Right renal cortex interstitium (tissue), 3 donors: ENCODE measurements around the gene SBDS. TPM values are rescaled to one million over a fixed set of nuclear protein-coding genes. Genes with fewer than 3 reads are reported as not detected.

ENCODE experiments used
- DNase-seq, 3 donors: peaks; one replicate each; pipeline ENCODE4 v3.0.0-alpha.2; 2013; ENCODE audit warnings: low read depth in 3 of 3, low spot score in 2 of 3
- polyA plus RNA-seq, 3 donors: library from polyadenylated mRNA; unstranded; fragments of 120-200 nt; gene quantifications; one replicate each; pipeline ENCODE4 v1.2.1, GENCODE V29; 2013; ENCODE audit not compliant: insufficient read length in 3 of 3

The SBDS gene
- polyA plus RNA-seq, 3 donors = 137 to 146 (median 139) TPM

- DNase-seq = no peak
Observed at GRCh38 chr7:66948480-66949109, 46.8 kb downstream of the SBDS start.

DNA sequence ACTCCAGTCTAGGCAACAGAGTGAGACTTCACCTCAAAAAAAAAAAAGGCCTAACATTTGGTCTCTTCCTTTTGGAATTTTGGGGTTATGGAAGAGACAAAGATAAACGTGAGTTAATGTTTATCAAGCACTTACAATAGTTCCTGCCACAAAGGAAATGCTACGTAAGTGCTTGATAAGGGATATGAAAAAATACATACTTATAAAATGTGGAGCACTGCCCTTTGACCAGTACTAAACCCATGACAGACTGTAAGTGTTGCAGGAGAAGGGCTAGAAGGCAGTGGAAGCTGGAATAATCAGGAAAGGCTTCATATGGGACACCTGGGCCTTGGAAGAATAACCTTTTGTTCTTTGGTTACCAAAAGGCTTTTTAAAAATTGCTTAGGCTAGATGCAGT, 48.8 kb downstream of the SBDS start:
- DNase-seq = no peak

- no peak for DNase-seq
Observed at GRCh38 chr7:66939325-66939724, 56.1 kb downstream of the SBDS start.

GRCh38 chr7:66937940-66938339, 57.4 kb downstream of the SBDS start:
- no peak for DNase-seq

Other genes with a start within 250 kb of the SBDS start
- gene TMEM248, start 74.4 kb downstream of the SBDS start, polyA plus RNA-seq = 10 to 100 TPM; 75.7 to 79.4 (median 78.5) TPM
- 10 to 100 TPM; 23.5 to 25.0 (median 24.7) TPM for gene TYW1, start 1.2 kb upstream of the SBDS start, polyA plus RNA-seq